ENCODE results near the gene TERB1. TPM values are rescaled to one million over a fixed set of nuclear protein-coding genes. Genes with fewer than 3 reads are reported as not detected.

TERB1 gene
- total RNA-seq, 1 donor from 2014 or later, result 0.41 TPM

DNA sequence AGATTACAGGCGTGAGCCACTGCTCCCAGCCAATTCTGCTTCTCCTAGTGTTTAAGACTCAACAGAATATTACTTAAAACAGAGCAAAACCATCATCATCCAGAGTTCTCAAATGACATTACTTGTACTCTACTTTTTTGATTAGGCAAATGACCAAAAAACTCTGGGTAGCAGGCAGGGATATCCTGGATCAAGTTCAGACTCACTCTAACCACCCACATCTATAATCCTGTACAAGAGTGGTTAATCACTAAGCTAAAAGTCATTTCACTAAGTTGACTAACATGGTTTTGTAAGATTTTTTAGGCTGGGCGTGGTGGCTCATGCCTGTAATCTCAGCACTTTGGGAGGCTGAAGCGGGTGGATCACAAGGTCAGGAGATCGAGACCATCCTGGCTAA is 22.6 kb upstream of the TERB1 start:
- H3K27ac Mint-ChIP-seq, result no peak overlapping the region
- peaks cover 13% of the 10 kb centered on the region for H3K4me1 Mint-ChIP-seq (ENCODE audit: unreplicated experiment)
- no peaks in the 10 kb centered on the region for H3K9me3 Mint-ChIP-seq
- TF ChIP-seq, protein P1, sequence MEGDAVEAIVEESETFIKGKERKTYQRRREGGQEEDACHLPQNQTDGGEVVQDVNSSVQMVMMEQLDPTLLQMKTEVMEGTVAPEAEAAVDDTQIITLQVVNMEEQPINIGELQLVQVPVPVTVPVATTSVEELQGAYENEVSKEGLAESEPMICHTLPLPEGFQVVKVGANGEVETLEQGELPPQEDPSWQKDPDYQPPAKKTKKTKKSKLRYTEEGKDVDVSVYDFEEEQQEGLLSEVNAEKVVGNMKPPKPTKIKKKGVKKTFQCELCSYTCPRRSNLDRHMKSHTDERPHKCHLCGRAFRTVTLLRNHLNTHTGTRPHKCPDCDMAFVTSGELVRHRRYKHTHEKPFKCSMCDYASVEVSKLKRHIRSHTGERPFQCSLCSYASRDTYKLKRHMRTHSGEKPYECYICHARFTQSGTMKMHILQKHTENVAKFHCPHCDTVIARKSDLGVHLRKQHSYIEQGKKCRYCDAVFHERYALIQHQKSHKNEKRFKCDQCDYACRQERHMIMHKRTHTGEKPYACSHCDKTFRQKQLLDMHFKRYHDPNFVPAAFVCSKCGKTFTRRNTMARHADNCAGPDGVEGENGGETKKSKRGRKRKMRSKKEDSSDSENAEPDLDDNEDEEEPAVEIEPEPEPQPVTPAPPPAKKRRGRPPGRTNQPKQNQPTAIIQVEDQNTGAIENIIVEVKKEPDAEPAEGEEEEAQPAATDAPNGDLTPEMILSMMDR (conservative IDR thresholded peaks at IDR 0.05), result no peak
- DNase-seq (ENCODE audit: extremely low spot score, unreplicated experiment), result no peak
- H3K4me3 Mint-ChIP-seq, result no peak overlapping the region
- peaks cover 32% of the 10 kb centered on the region for H3K36me3 Mint-ChIP-seq
- H3K27me3 Mint-ChIP-seq, result no peaks in the 10 kb centered on the region

DNA sequence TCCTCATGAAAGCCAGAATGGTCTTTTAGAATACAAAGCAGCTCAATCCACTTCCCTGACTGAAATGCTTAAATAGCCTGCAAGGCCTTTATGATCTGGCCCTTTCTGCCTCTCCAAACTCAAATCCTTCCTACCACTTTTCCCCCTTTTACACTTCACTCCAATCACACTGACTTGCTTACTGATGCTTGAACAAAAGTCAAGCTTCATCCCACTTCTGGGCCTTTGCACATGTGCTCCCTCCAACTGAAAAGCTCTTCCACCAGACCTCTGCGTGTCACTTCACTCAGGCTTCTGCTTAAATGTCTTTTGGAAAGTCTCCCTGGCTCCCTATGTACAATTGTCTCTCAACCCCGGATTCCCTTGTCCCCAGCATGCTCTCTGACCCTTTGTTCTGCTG is 13.3 kb upstream of the TERB1 start:
- H3K36me3 Mint-ChIP-seq, result peaks cover 55% of the 10 kb centered on the region
- TF ChIP-seq, protein P1 (conservative IDR thresholded peaks at IDR 0.05), result no peak
- no peaks in the 10 kb centered on the region for H3K9me3 Mint-ChIP-seq
- no peak overlapping the region for H3K4me3 Mint-ChIP-seq
- DNase-seq (ENCODE audit: extremely low spot score, unreplicated experiment), result no peak
- H3K27ac Mint-ChIP-seq, result no peak overlapping the region
- H3K4me1 Mint-ChIP-seq (ENCODE audit: unreplicated experiment), result no peaks in the 10 kb centered on the region
- H3K27me3 Mint-ChIP-seq, result no peaks in the 10 kb centered on the region

DNA sequence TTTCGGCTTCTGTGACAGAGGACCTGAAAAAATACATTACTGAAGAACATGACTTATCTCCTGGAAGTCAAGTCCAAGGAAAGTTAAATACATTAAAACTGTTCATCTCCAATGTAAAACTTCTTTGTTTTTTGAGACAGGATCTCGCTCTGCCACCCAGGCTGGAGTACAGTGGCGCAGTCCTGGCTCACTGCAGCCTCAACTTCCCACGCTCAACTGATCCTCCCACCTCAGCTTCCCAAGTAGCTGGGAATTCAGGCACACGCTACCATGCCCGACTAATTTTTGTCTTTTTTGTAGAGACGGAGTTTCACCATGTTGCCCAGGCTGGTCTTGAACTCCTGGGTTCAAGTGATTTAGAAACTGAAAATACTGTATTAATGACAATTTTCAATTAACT is 9.7 kb upstream of the TERB1 start:
- Mint-ChIP-seq H3K27me3 (no peaks in the 10 kb centered on the region), H3K36me3 (peaks cover 35% of the 10 kb centered on the region), H3K4me3 (no peak overlapping the region), H3K9me3 (no peaks in the 10 kb centered on the region), H3K27ac (no peak overlapping the region), H3K4me1 (ENCODE audit: unreplicated experiment) (no peaks in the 10 kb centered on the region)
- no peak for DNase-seq (ENCODE audit: extremely low spot score, unreplicated experiment)
- TF ChIP-seq, protein P1 (conservative IDR thresholded peaks at IDR 0.05), result no peak

DNA sequence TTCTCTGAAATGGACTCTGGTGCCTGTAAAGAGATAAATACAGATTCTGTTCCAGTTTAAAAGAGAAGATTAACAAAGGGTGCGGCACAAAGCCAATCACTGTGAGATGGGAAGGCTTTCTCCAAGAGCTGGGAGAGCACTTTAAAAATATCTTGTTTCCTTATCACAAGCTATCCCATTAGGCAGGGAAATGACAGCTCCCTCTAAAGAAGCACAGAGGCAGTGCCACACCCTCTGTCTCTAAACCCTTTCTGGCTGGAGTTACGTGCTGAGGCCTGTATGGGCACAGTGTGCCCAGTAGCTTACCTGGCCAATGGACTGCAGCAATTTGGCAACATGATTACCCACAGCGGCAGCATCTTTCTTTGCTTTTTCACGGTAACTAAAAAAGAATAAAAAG is 9.0 kb upstream of the TERB1 start:
- Mint-ChIP-seq H3K36me3 (peaks cover 39% of the 10 kb centered on the region), H3K27me3 (no peaks in the 10 kb centered on the region), H3K9me3 (no peaks in the 10 kb centered on the region), H3K4me3 (no peak overlapping the region), H3K4me1 (ENCODE audit: unreplicated experiment) (no peaks in the 10 kb centered on the region), H3K27ac (no peak overlapping the region)
- no peak for DNase-seq (ENCODE audit: extremely low spot score, unreplicated experiment)
- TF ChIP-seq, protein P1 (conservative IDR thresholded peaks at IDR 0.05), result no peak

DNA sequence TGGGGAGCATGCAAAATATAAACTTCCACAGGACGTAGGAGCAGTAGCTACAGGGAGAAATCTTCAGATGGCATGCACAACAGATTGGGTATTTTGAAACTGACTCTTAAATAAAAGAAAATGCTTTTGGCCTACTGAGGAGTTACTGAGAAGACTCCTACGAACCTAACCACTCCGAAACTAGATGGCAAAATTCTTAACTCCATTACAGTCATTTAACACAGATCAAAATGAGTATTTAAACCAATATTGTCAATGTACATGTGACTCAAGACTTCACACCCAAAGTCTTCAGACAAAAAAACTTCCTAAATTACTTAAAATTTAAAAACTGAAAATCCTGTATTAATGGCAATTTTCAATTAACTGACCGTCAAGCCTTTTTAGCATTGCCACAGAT is 8.4 kb upstream of the TERB1 start:
- TF ChIP-seq, protein P1 (conservative IDR thresholded peaks at IDR 0.05), result no peak
- Mint-ChIP-seq H3K9me3 (no peaks in the 10 kb centered on the region), H3K27me3 (no peaks in the 10 kb centered on the region), H3K36me3 (peaks cover 40% of the 10 kb centered on the region), H3K4me3 (no peak overlapping the region), H3K4me1 (ENCODE audit: unreplicated experiment) (no peaks in the 10 kb centered on the region), H3K27ac (no peak overlapping the region)
- no peak for DNase-seq (ENCODE audit: extremely low spot score, unreplicated experiment)

DNA sequence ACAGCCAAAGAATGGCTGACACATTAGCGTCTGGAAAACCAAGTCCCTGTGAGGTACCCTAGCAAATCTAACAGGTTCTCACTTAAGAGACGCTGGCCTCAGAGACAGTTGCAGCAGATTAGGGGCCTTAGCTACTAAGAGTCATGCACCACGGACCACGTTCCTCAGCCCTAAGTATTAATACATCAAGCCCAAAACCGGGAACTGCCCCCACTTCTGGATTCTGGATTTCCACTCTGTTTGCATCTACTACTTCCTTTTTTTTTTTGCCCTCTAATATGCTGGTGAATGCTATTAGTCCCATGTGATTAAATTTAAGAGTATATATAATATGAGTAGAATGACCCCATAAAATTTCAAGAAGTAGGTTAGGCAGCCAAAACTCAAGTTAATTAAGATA is 775 bp upstream of the TERB1 start:
- Mint-ChIP-seq H3K9me3 (no peaks in the 10 kb centered on the region), H3K4me1 (ENCODE audit: unreplicated experiment) (no peaks in the 10 kb centered on the region), H3K36me3 (peaks cover 17% of the 10 kb centered on the region), H3K27ac (no peak overlapping the region), H3K27me3 (no peaks in the 10 kb centered on the region), H3K4me3 (no peak overlapping the region)
- DNase-seq (ENCODE audit: extremely low spot score, unreplicated experiment), result no peak
- TF ChIP-seq, protein P1 (conservative IDR thresholded peaks at IDR 0.05), result no peak
